ENCODE measurements around the gene TP73. TPM values are rescaled to one million over a fixed set of nuclear protein-coding genes. Genes with fewer than 3 reads are reported as not detected.
A peak's percentile ranks its signal among the peaks of the same experiment; 100 is the strongest.

TP73 gene
- total RNA-seq, 1 donor, result not detected

DNA sequence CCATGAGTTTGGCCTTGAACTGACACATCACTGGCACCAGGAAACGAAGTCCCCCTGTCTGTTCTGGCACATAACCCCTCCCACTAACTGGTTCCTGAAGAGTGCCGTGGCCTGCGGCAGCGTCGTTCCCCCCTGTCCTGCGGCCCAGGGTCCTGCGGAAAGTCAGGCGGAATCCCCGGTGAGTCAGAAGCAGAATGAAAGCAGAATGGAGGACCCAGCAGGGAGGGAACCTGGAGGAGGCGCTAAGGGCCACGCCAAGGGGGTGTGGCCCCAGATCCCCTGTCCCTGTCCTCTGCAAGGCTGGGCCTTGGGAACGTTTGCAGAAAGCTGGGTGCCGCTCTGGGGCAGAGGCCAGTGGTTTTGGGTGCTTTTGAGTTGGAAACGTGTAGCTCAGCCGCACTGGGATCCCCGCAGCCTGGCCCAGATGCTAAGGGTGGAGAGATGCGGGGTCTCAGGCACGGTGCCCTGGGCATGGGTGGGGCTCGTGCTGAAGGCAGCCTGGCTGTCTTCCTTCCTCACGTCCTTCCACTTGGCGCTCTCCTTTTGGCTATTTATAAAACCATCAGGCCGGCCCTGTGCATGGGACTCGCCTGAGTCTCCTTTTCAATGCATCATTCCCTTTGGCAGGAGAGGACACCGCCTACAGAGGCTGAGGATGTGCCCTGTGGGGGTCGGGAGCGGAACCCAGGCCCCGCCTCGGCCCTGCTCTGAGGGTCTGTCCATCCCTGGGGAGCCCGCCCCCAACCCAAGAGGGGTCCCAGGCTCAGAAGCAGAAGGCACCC is 36.2 kb downstream of the TP73 start:
- TF ChIP-seq, protein P1, sequence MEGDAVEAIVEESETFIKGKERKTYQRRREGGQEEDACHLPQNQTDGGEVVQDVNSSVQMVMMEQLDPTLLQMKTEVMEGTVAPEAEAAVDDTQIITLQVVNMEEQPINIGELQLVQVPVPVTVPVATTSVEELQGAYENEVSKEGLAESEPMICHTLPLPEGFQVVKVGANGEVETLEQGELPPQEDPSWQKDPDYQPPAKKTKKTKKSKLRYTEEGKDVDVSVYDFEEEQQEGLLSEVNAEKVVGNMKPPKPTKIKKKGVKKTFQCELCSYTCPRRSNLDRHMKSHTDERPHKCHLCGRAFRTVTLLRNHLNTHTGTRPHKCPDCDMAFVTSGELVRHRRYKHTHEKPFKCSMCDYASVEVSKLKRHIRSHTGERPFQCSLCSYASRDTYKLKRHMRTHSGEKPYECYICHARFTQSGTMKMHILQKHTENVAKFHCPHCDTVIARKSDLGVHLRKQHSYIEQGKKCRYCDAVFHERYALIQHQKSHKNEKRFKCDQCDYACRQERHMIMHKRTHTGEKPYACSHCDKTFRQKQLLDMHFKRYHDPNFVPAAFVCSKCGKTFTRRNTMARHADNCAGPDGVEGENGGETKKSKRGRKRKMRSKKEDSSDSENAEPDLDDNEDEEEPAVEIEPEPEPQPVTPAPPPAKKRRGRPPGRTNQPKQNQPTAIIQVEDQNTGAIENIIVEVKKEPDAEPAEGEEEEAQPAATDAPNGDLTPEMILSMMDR (IDR thresholded peaks at IDR 0.05; ENCODE audit: insufficient read depth, low read depth, low read length), result no peak
- no peak overlapping the region for H3K4me3 ChIP-seq (ENCODE audit: low read depth, low read length)
- DNase-seq (ENCODE audit: low read depth), result peak; percentile 2

DNA sequence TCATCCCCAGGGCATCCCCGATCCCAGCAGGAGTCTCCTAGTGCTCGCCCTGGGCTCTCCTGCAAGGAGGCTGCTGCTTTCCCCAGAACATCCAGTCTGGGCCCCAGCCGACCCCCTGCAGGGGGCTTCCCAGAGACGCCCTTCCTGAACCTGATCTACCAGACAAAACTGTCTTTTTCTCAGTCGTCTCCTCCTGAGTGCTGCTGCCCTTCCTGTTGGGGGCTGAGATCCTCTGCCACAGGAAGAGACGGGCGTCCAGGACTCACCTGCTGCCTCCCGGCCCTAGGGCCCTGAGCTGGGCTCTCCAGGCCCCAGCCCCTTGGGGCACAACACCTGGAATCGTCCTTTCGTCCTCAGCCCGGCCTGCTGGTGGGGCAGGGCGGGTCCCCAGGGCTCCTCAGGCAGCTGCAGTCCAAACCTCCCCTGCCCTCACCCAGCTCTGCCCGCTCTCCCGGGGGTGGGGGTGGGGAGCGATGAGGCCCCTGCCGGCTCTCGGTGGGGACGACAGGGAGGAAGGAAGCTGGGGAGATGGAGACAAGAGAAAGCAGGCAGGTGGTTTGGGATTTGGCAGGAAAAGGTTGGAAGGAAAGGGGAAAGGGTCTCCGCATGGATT is 36.9 kb downstream of the TP73 start:
- DNase-seq (ENCODE audit: low read depth), result no peak
- TF ChIP-seq, protein P1 (IDR thresholded peaks at IDR 0.05; ENCODE audit: insufficient read depth, low read depth, low read length), result no peak
- H3K4me3 ChIP-seq (ENCODE audit: low read depth, low read length), result no peak overlapping the region

DNA sequence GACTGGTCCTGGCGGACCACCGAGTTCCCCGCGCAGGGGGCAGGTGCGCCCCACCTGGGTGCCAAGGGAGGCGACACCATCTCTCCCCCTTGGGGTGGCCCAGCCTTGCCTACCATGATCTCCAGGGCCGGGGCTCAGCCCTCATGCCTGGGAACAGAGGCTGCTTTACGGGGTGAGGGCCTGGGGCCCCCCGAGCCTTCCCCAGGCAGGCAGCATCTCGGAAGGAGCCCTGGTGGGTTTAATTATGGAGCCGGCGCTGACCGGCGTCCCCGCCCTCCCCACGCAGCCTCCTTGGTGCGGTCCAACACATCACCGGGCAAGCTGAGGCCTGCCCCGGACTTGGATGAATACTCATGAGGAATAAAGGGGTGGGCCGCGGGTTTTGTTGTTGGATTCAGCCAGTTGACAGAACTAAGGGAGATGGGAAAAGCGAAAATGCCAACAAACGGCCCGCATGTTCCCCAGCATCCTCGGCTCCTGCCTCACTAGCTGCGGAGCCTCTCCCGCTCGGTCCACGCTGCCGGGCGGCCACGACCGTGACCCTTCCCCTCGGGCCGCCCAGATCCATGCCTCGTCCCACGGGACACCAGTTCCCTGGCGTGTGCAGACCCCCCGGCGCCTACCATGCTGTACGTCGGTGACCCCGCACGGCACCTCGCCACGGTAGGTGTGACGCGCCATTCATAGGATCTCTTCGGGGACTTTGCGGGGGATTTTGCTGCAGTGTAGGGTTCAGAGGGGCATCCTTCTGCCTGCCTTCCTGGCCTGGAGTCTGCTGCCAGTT is 38.2 kb downstream of the TP73 start:
- TF ChIP-seq, protein P1 (IDR thresholded peaks at IDR 0.05; ENCODE audit: insufficient read depth, low read depth, low read length), result no peak
- H3K4me3 ChIP-seq (ENCODE audit: low read depth, low read length), result no peak overlapping the region
- DNase-seq (ENCODE audit: low read depth), result no peak

DNA sequence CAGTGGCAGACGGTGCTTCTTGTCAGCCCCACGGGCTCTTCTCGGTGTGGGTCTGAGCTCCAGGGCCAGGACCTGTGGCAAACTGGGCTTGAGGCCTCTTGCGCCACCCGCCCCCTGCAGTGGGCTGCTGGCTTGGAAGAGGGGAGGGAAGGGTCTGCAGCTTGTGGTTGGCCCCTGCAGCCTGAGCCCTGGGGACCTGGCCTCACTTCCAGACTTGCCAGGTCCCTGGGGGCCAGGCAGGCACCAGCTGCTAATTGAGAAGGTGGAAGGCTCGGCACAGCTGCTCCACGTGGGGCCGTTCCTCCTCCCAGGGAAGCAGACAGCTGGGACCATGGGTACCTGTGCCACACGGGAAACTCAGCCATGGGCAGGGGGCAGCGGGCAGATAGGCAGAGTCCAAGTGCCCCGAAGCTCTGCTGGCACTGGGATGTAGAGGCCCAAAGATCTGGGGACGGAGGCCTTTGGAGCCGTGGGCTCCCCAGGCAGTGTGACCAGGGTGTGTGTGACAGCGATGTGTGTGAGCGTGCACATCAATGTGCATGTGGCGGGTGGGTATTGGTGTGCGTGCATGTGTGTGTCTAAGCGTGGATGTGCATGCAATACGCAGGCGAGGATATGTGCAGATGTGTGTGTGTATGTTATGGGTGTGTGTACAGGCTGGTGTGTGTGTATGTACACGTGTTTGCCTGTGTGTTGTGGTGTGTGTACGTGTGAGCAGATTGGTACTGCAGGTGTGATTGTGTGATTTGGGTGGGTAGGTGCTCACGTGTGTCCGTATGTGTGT is 39.3 kb downstream of the TP73 start:
- DNase-seq (ENCODE audit: low read depth), result no peak
- H3K4me3 ChIP-seq (ENCODE audit: low read depth, low read length), result no peak overlapping the region
- TF ChIP-seq, protein P1 (IDR thresholded peaks at IDR 0.05; ENCODE audit: insufficient read depth, low read depth, low read length), result no peak

DNA sequence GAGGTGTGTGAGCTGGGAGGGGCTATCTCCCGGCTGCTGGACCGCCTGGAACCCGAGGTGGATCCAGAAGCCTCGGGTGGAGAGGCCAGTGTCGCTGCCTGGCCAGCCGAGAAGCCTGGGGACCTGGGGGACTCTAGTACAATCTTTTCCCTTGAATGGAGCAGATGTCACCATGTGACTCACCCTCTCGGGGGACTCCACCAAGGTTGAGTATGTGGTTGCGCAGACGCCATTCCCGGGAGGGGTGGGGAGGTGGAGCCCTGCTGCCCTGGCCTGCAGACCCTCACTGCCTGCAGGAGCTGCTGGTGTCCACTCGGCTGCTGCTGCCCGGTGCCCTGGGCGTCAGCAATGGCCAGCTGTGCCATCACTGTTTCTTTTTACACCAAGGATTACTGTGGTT is 40.3 kb downstream of the TP73 start:
- no peak for DNase-seq (ENCODE audit: low read depth)
- no peak overlapping the region for H3K4me3 ChIP-seq (ENCODE audit: low read depth, low read length)
- TF ChIP-seq, protein P1 (IDR thresholded peaks at IDR 0.05; ENCODE audit: insufficient read depth, low read depth, low read length), result no peak

DNA sequence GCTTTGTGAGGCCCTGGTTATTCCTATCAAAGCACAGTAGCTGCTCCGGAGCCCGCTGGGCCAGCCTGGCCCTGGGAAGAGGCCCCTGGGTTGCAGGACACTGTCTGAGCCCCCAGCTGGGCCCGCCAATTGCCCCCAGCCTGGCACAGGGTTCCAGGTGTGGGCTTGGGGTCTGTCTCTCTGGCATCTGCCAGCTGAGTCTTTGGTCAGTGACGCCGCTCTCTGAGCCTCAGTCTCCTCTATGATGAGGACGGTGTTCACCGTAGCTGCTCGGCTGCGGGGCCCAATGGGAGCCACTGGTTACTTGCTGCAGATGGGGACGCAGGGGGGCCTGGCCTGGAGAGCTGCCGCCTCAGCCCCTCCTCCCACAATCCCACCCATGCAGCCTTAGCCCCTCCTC is 41.0 kb downstream of the TP73 start:
- TF ChIP-seq, protein P1 (IDR thresholded peaks at IDR 0.05; ENCODE audit: insufficient read depth, low read depth, low read length), result no peak
- H3K4me3 ChIP-seq (ENCODE audit: low read depth, low read length), result no peak overlapping the region
- no peak for DNase-seq (ENCODE audit: low read depth)
